HepG2 (cell line): Measurements from ENCODE around the gene LILRB3. TPM values are rescaled to one million over a fixed set of nuclear protein-coding genes. Genes with fewer than 3 reads are reported as not detected.

ENCODE experiments used
- ARNTL ChIP-seq: sonication (generic); formaldehyde crosslinking; IDR thresholded peaks from 2 replicates; pipeline ENCODE4 v1.4.0; 2020; ENCODE audit warnings: mild to moderate bottlenecking, missing genetic modification reagents
- HNF1A ChIP-seq, 2 experiments: sonication (generic) in 1 of 2; formaldehyde crosslinking in 1 of 2; IDR thresholded peaks; 2 replicates each; pipeline versions ENCODE4 v1.4.0 to v1.6.1; 2016 to 2020; ENCODE audit warnings: borderline replicate concordance in 1 of 2, low read depth in 1 of 2, mild to moderate bottlenecking in 1 of 2, missing genetic modification reagents in 1 of 2
- HNF4G ChIP-seq, 2 experiments: sonication (generic) in 1 of 2; formaldehyde crosslinking in 1 of 2; IDR thresholded peaks; 2 replicates each; pipeline versions ENCODE4 v1.4.0 to v1.6.1; 2011 to 2020; ENCODE audit warnings: borderline replicate concordance in 2 of 2, low read depth in 2 of 2, mild to moderate bottlenecking in 2 of 2, low read length in 1 of 2, missing genetic modification reagents in 1 of 2, moderate library complexity in 1 of 2
- KDM2A ChIP-seq: sonication (generic); formaldehyde crosslinking; IDR thresholded peaks from 2 replicates; pipeline ENCODE4 v1.4.0; 2020; ENCODE audit warnings: low read depth, missing genetic modification reagents, borderline replicate concordance
- LCORL ChIP-seq, 2 experiments: fragments of 450-650 bp in 1 of 2; sonication (generic) in 1 of 2; formaldehyde crosslinking in 1 of 2; IDR thresholded peaks; 2 replicates each; pipeline versions ENCODE4 v1.5.0 to v1.6.1; 2017 to 2020; ENCODE audit warnings: antibody characterized with exemption in 1 of 2, missing genetic modification reagents in 1 of 2
- NFYB ChIP-seq: sonication (generic); formaldehyde crosslinking; IDR thresholded peaks from 2 replicates; pipeline ENCODE4 v1.4.0; 2020; ENCODE audit warnings: missing genetic modification reagents
- NONO ChIP-seq, 2 experiments: fragments of 450-650 bp in 1 of 2; sonication (generic) in 1 of 2; formaldehyde crosslinking in 1 of 2; IDR thresholded peaks in 1 of 2; conservative IDR thresholded peaks in 1 of 2; 2 replicates each; pipeline versions ENCODE4 v1.6.1 to v1.8.0; 2017 to 2022; ENCODE audit warnings: mild to moderate bottlenecking in 1 of 2, missing genetic modification reagents in 1 of 2, moderate library complexity in 1 of 2
- NR2F2 ChIP-seq: IDR thresholded peaks from 2 replicates; pipeline ENCODE4 v1.6.1; 2012; ENCODE audit warnings: low read depth, inconsistent platforms, borderline replicate concordance
- PHF21A ChIP-seq: sonication (generic); formaldehyde crosslinking; IDR thresholded peaks from 2 replicates; pipeline ENCODE4 v1.5.0; 2020; ENCODE audit warnings: mild to moderate bottlenecking, missing genetic modification reagents
- POLR2A ChIP-seq, 2 experiments: IDR thresholded peaks; 2 replicates each; pipeline ENCODE4 v1.6.1; 2011; ENCODE audit warnings: low read depth in 2 of 2, low read length in 2 of 2, mild to moderate bottlenecking in 1 of 2, moderate library complexity in 1 of 2; ENCODE audit not compliant: insufficient read depth in 1 of 2
- SP5 ChIP-seq: IDR thresholded peaks from 2 replicates; pipeline ENCODE4 v1.6.1; 2016; ENCODE audit warnings: low read depth, borderline replicate concordance
- THAP11 ChIP-seq: IDR thresholded peaks from 2 replicates; pipeline ENCODE4 v1.6.1; 2016; ENCODE audit warnings: missing biosample characterization, missing genetic modification reagents
- USF2 ChIP-seq, 2 experiments: sonication (generic) in 1 of 2; formaldehyde crosslinking in 1 of 2; IDR thresholded peaks; 2 replicates each; pipeline versions ENCODE4 v1.5.1 to v1.6.1; 2011 to 2020; ENCODE audit warnings: borderline replicate concordance in 1 of 2, low read depth in 1 of 2, low read length in 1 of 2, mild to moderate bottlenecking in 1 of 2, missing genetic modification reagents in 1 of 2, moderate library complexity in 1 of 2
- XRCC5 ChIP-seq: fragments of 200-400 bp; formaldehyde crosslinking; optimal IDR thresholded peaks from 2 replicates; pipeline ENCODE3; 2017; ENCODE audit warnings: mild to moderate bottlenecking, low read length
- ZBTB21 ChIP-seq: sonication (generic); formaldehyde crosslinking; IDR thresholded peaks from 2 replicates; pipeline ENCODE4 v1.4.0; 2020; ENCODE audit warnings: missing genetic modification reagents
- ZNF33B ChIP-seq: sonication (generic); formaldehyde crosslinking; IDR thresholded peaks from 2 replicates; pipeline ENCODE4 v1.5.1; 2020; ENCODE audit warnings: mild to moderate bottlenecking, missing genetic modification reagents
- ZNF556 ChIP-seq: sonication (generic); formaldehyde crosslinking; IDR thresholded peaks from 2 replicates; pipeline ENCODE4 v1.4.0; 2020; ENCODE audit warnings: mild to moderate bottlenecking, missing genetic modification reagents, borderline replicate concordance
- ZNF619 ChIP-seq: sonication (generic); formaldehyde crosslinking; IDR thresholded peaks from 2 replicates; pipeline ENCODE4 v1.4.0; 2020; ENCODE audit warnings: mild to moderate bottlenecking, missing genetic modification reagents
- polyA plus RNA-seq, 8 experiments: library from polyadenylated mRNA; depleted of rRNA in 3 of 8; stranded (reverse) in 7 of 8; unstranded in 1 of 8; fragments of >200 nt; fragmentation: Illumina TruSeq in 4 of 8; extraction: Trizol in 4 of 8; gene quantifications; 2 replicates each; pipeline versions ENCODE4 v1.2.1 to v1.2.3, GENCODE V29; 2011 to 2016; ENCODE audit warnings: low read depth in 4 of 8, missing spikeins in 1 of 8, mixed read lengths in 1 of 8; ENCODE audit not compliant: insufficient read depth in 1 of 8
- total RNA-seq, 5 experiments: library from RNA; depleted of rRNA; stranded (reverse); fragments of >200 nt; fragmentation: Illumina TruSeq; extraction: Trizol; gene quantifications; 2 replicates each; pipeline ENCODE4 v1.2.3, GENCODE V29; 2016; ENCODE audit warnings: low read depth in 1 of 5

The LILRB3 gene
- total and polyA plus RNA-seq, 2 of the 13 experiments (the other 11 are each of a cell fraction or from before 2014, with no cell fraction given) = 0.22 TPM; not detected in 1

GRCh38 chr19:54190503-54191010 lies 32.2 kb downstream of the LILRB3 start (continued):
- TF ChIP-seq HNF1A (IDR thresholded peaks at IDR 0.05; ENCODE audit: low read depth) (no peak), HNF1A (CRISPR knock-in tag; IDR thresholded peaks at IDR 0.05; ENCODE audit: borderline replicate concordance) (0 out of 2 replicates have a peak, but pooled peaks have one; percentile 39), ZNF619 (no peak), ZNF33B (CRISPR knock-in tag) (0 out of 2 replicates have a peak, but pooled peaks have one; percentile 15), XRCC5 (peak; percentile 16), THAP11 (peak; percentile 54), ZBTB21 (CRISPR knock-in tag) (peak; percentile 63), ARNTL (0 out of 2 replicates have a peak, but pooled peaks have one; percentile 14), ZNF556 (CRISPR knock-in tag) (0 out of 2 replicates have a peak, but pooled peaks have one; percentile 12), LCORL (IDR thresholded peaks at IDR 0.05) (no peak), LCORL (CRISPR knock-in tag; IDR thresholded peaks at IDR 0.05) (peak; percentile 54), SP5 (CRISPR knock-in tag) (peak; percentile 33; the same call in 1 of the 2 replicates), NR2F2 (no peak), NONO (IDR thresholded peaks at IDR 0.05) (no peak), NONO (CRISPR knock-in tag; conservative IDR thresholded peaks at IDR 0.05) (peak; percentile 73; the same call in 1 of the 2 replicates), PHF21A (CRISPR knock-in tag) (peak; percentile 27; the same call in 1 of the 2 replicates), KDM2A (peak; percentile 3; the same call in 1 of the 2 replicates), USF2 (IDR thresholded peaks at IDR 0.05; ENCODE audit: low read depth, low read length) (no peak), USF2 (CRISPR knock-in tag; IDR thresholded peaks at IDR 0.05; ENCODE audit: borderline replicate concordance) (no peak), POLR2A (IDR thresholded peaks at IDR 0.05; ENCODE audit: insufficient read depth in 1 of 2, low read depth in 2 of 2, low read length in 2 of 2) (0 out of 4 replicates have a peak, but pooled peaks of 1 of the 2 experiments have one; percentile 24), HNF4G (IDR thresholded peaks at IDR 0.05; ENCODE audit: borderline replicate concordance, low read depth, low read length) (peak; percentile 81; the same call in 1 of the 2 replicates), HNF4G (CRISPR knock-in tag; IDR thresholded peaks at IDR 0.05; ENCODE audit: borderline replicate concordance, low read depth) (no peak), NFYB (peak; percentile 29; the same call in 1 of the 2 replicates)
